HFF-Myc (cell line): ENCODE data around the gene PJVK.

Source experiments
- DNase-seq: peaks from one replicate; pipeline ENCODE4 v3.0.0-alpha.2; 2011; ENCODE audit warnings: low read depth; ENCODE audit errors: extremely low read depth
- H3K4me3 ChIP-seq: replicated peaks from 2 replicates; pipeline ENCODE4 v1.5.1; 2011; ENCODE audit warnings: low read depth, mild to moderate bottlenecking, control low read depth, low read length
- CTCF ChIP-seq: IDR thresholded peaks from 2 replicates; pipeline ENCODE4 v1.5.1; 2012; ENCODE audit warnings: mild to moderate bottlenecking, low read depth, low read length, control low read depth; ENCODE audit errors: missing control alignments

The PJVK gene

GRCh38 chr2:178479275-178479616 is 28.1 kb downstream of the PJVK start:
- H3K4me3 ChIP-seq: peak overlapping the region; percentile 93
- no peak for TF ChIP-seq CTCF
- no peak for DNase-seq

- TF ChIP-seq CTCF: no peak
- peak overlapping the region; percentile 75 for H3K4me3 ChIP-seq
- DNase-seq: no peak
These were observed 28.6 kb downstream of the PJVK start for GRCh38 chr2:178479758-178480226.

- no peak for TF ChIP-seq CTCF
- DNase-seq: peak; percentile 77
- H3K4me3 ChIP-seq: peak within 1 kb of the TSS; percentile 75
These were observed 29.3 kb downstream of the PJVK start, which contains the start of gene PLEKHA3 for GRCh38 chr2:178480227-178481181. Gene PLEKHA3, plus strand, starts transcription at chr2:178480457. Its CDS starts 413 bp downstream, at chr2:178480870.

- no peak overlapping the region for H3K4me3 ChIP-seq
- TF ChIP-seq CTCF: no peak
- DNase-seq: no peak
These were observed 31.3 kb downstream of the PJVK start for GRCh38 chr2:178482437-178482836.

- TF ChIP-seq CTCF: no peak
- no peak overlapping the region for H3K4me3 ChIP-seq
- no peak for DNase-seq
These were observed 33.3 kb downstream of the PJVK start for GRCh38 chr2:178484245-178485041.

GRCh38 chr2:178485356-178485755 is 34.2 kb downstream of the PJVK start:
- no peak for TF ChIP-seq CTCF
- DNase-seq: no peak
- no peak overlapping the region for H3K4me3 ChIP-seq
